Measurements from ENCODE around the gene ZNF592. TPM values are rescaled to one million over a fixed set of nuclear protein-coding genes. Genes with fewer than 3 reads are reported as not detected.

The ZNF592 gene
- total and polyA plus RNA-seq, 11 donors = 9.7 to 28.6 (median 21.2) TPM

DNA sequence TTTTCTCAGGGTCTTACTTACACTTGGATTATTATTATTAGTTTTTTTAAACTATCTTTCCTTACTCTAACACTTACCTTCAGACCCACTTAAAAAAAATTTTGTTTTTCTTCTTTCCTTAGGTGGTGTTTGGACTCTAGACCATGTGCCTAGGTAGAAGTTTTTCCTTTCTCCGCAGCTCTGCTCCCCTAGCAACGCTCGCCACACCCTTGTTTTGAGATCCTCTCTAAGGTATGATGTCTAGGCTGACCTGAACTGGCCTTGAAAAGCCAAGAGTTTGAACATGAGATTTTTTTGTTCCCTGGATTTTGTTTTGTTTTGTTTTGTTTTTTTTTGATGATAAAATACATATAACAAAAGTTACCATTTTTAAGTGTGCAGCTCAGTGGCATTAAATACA, 16.2 kb downstream of the ZNF592 start:
- H3K4me3 ChIP-seq = no peak overlapping the region
- DNase-seq (no peak), ATAC-seq (no peak)
- TF ChIP-seq, protein P1, sequence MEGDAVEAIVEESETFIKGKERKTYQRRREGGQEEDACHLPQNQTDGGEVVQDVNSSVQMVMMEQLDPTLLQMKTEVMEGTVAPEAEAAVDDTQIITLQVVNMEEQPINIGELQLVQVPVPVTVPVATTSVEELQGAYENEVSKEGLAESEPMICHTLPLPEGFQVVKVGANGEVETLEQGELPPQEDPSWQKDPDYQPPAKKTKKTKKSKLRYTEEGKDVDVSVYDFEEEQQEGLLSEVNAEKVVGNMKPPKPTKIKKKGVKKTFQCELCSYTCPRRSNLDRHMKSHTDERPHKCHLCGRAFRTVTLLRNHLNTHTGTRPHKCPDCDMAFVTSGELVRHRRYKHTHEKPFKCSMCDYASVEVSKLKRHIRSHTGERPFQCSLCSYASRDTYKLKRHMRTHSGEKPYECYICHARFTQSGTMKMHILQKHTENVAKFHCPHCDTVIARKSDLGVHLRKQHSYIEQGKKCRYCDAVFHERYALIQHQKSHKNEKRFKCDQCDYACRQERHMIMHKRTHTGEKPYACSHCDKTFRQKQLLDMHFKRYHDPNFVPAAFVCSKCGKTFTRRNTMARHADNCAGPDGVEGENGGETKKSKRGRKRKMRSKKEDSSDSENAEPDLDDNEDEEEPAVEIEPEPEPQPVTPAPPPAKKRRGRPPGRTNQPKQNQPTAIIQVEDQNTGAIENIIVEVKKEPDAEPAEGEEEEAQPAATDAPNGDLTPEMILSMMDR (IDR thresholded peaks at IDR 0.05) = no peak
- TF ChIP-seq POLR2A (IDR thresholded peaks at IDR 0.05) = no peak
- intact Hi-C loops (cut with DNase I) = loop anchor here in 1 of 10 donors (5.0 kb wide), 1 partner anchor 283 kb away; no protein-coding TSS in a partner anchor
- no peaks in the 10 kb centered on the region for H3K27me3 ChIP-seq
- H3K4me1 ChIP-seq = peaks cover 5 to 60% (median 45%) of the 10 kb centered on the region in 12 donors
- H3K9me3 ChIP-seq = no peaks in the 10 kb centered on the region
- H3K27ac ChIP-seq = no peak overlapping the region
- WGBS, 4 donors = 87 to 94% (median 90%) methylated on average over 3 of the region's 3 CpGs
- peaks cover 0 to 50% (median 45%) of the 10 kb centered on the region in 9 donors for H3K36me3 ChIP-seq

DNA sequence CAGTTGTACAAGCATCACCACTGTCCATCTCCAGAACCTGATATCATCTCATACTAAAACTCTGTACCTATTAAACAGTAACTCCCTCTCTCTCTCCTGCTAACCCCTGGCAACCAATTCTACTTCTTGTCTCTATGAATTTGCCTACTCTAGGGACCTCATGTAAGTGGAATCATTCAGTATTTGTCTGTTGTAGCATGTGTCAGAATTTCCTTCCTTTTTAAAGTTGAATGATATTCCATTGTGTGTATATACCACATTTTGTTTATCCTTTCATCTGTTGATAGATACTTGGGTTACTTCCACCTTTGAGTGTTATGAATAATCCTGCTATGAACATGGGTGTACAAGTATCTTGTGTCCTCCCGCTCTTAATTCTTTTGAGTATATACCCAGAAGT, 16.6 kb downstream of the ZNF592 start:
- Histone ChIP-seq H3K36me3 (peaks cover 0 to 54% (median 49%) of the 10 kb centered on the region in 9 donors), H3K4me1 (peaks cover 5 to 60% (median 41%) of the 10 kb centered on the region in 12 donors), H3K27ac (no peak overlapping the region), H3K9me3 (no peaks in the 10 kb centered on the region), H3K4me3 (no peak overlapping the region), H3K27me3 (no peaks in the 10 kb centered on the region)
- intact Hi-C loops (cut with DNase I) = loop anchor here in 1 of 10 donors (5.0 kb wide), 1 partner anchor 282 kb away; no protein-coding TSS in a partner anchor
- no peak for ATAC-seq
- no peak for DNase-seq
- TF ChIP-seq, protein P1 (IDR thresholded peaks at IDR 0.05) = no peak
- no peak for TF ChIP-seq POLR2A (IDR thresholded peaks at IDR 0.05)
- 90 to 95% (median 94%) methylated on average over 1 of the region's 1 CpG for WGBS, 4 donors

DNA sequence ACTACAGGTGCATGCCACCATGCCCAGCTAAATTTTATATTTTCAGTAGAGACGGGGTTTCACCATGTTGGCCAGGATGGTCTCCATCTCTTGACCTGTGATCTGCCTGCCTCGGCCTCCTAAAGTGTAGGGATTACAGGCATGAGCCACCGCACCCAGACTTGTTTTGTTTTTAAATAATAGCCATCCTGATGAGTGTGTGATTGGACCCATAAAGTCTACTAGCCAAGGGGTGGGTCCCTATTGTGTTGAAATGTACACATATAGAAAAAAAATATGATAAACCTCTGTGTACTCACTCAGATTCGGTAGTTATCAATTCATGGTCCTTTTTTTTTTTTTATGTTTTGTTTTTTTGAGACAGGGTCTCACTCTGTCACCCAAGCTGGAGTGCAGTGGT, 17.3 kb downstream of the ZNF592 start:
- 92 to 95% (median 93%) methylated on average over 4 of the region's 4 CpGs for WGBS, 4 donors
- intact Hi-C loops (cut with DNase I) = loop anchor here in 1 of 10 donors (2.0 kb wide), 1 partner anchor 15 kb away; no protein-coding TSS in a partner anchor
- ATAC-seq (no peak), DNase-seq (no peak)
- peaks cover 0 to 57% (median 49%) of the 10 kb centered on the region in 9 donors for H3K36me3 ChIP-seq
- no peaks in the 10 kb centered on the region for H3K9me3 ChIP-seq
- no peaks in the 10 kb centered on the region for H3K27me3 ChIP-seq
- no peak overlapping the region for H3K27ac ChIP-seq
- no peak overlapping the region for H3K4me3 ChIP-seq
- H3K4me1 ChIP-seq = peaks cover 5 to 58% (median 34%) of the 10 kb centered on the region in 12 donors
- TF ChIP-seq POLR2A (IDR thresholded peaks at IDR 0.05) = no peak
- TF ChIP-seq, protein P1 (IDR thresholded peaks at IDR 0.05) = no peak

- peaks cover 0 to 60% (median 52%) of the 10 kb centered on the region in 9 donors for H3K36me3 ChIP-seq
- TF ChIP-seq, protein P1 (IDR thresholded peaks at IDR 0.05) = no peak
- no peak for TF ChIP-seq POLR2A (IDR thresholded peaks at IDR 0.05)
Measured at GRCh38 chr15:84766461-84767035, 18.2 kb downstream of the ZNF592 start.

More at GRCh38 chr15:84766461-84767035, 18.2 kb downstream of the ZNF592 start:
- DNase-seq = no peak
- Histone ChIP-seq H3K9me3 (no peaks in the 10 kb centered on the region), H3K4me1 (peaks cover 5 to 51% (median 28%) of the 10 kb centered on the region in 12 donors), H3K27ac (no peak overlapping the region), H3K27me3 (no peaks in the 10 kb centered on the region), H3K4me3 (no peak overlapping the region)
- intact Hi-C loops (cut with DNase I) = loop anchor here in 1 of 10 donors (2.0 kb wide), 1 partner anchor 14 kb away; no protein-coding TSS in a partner anchor
- 82 to 90% (median 89%) methylated on average over 6 of the region's 6 CpGs for WGBS, 4 donors
- no peak for ATAC-seq

All from heart left ventricle (tissue), 16 donors.